Fibroblast of pulmonary artery (primary cell): ENCODE data around the gene RABGAP1L.
"Not testable (repeated sequence)": the region's sequence is repeated elsewhere in the genome, so short reads cannot be mapped to it uniquely, and the experiment has no call there.

Source experiments
- DNase-seq: peaks from one replicate; pipeline ENCODE4 v3.0.0-alpha.2; 2010; ENCODE audit warnings: low read depth
- H3K4me3 ChIP-seq: replicated peaks from 2 replicates; pipeline ENCODE4 v1.5.1; 2011; ENCODE audit warnings: low read depth, mild to moderate bottlenecking, control low read depth, low read length, moderate library complexity
- CTCF ChIP-seq: IDR thresholded peaks from 2 replicates; pipeline ENCODE4 v1.5.1; 2011; ENCODE audit warnings: mild to moderate bottlenecking, control low read depth, low read length, inconsistent platforms; ENCODE audit errors: missing control alignments

The RABGAP1L gene

GRCh38 chr1:174682419-174683008 lies 523.2 kb downstream of the RABGAP1L start:
- TF ChIP-seq CTCF: no peak
- H3K4me3 ChIP-seq: no peak overlapping the region
- DNase-seq: peak; percentile 82

GRCh38 chr1:174686213-174686612 lies 526.9 kb downstream of the RABGAP1L start:
- H3K4me3 ChIP-seq: no peak overlapping the region
- DNase-seq: no peak
- no peak for TF ChIP-seq CTCF

GRCh38 chr1:174689524-174689923 lies 530.2 kb downstream of the RABGAP1L start:
- TF ChIP-seq CTCF: no peak
- DNase-seq: no peak
- H3K4me3 ChIP-seq: no peak overlapping the region

GRCh38 chr1:174690266-174690665 lies 530.9 kb downstream of the RABGAP1L start:
- H3K4me3 ChIP-seq: no peak overlapping the region
- TF ChIP-seq CTCF: no peak
- DNase-seq: no peak

- no peak overlapping the region for H3K4me3 ChIP-seq
- peak; percentile 48 for DNase-seq
- peak; percentile 23 for TF ChIP-seq CTCF
Observed at GRCh38 chr1:174692313-174692712, 533.0 kb downstream of the RABGAP1L start.

GRCh38 chr1:174693085-174693484 lies 533.8 kb downstream of the RABGAP1L start:
- no peak for DNase-seq
- H3K4me3 ChIP-seq: no peak overlapping the region
- no peak for TF ChIP-seq CTCF

GRCh38 chr1:174693539-174693938 lies 534.2 kb downstream of the RABGAP1L start:
- DNase-seq, H3K4me3 ChIP-seq: not testable (repeated sequence)
